HEK293 (cell line): ENCODE data around the gene TTLL7.

Source experiments
- CTCF ChIA-PET: fragments of 350-600 bp; formaldehyde crosslinking; extraction: SDS; loops from one replicate; lab custom pipeline; 2021; ENCODE audit warnings: antibody characterized with exemption; lab: Yijun Ruan, JAX
- POLR2A ChIA-PET: fragments of 300-600 bp; formaldehyde crosslinking; extraction: SDS; loops from one replicate; lab custom pipeline; 2020; ENCODE audit warnings: antibody characterized with exemption, inconsistent platforms; lab: Yijun Ruan, JAX
- H3K27ac ChIP-seq: fragments of 200-500 bp; sonication (Bioruptor generic); 2 replicates; pipeline ENCODE4 v1.5.1; 2014; ENCODE audit warnings: low read depth, low read length, control low read depth, inconsistent platforms; ENCODE audit errors: extremely low read depth
- H3K36me3 ChIP-seq, 2 experiments: fragments of 200-500 bp in 1 of 2; sonication (Bioruptor generic) in 1 of 2; 1 replicate in 1 of 2; 2 replicates in 1 of 2; pipeline ENCODE4 v1.5.1; 2014 to 2017; ENCODE audit warnings: inconsistent platforms in 2 of 2, low read length in 2 of 2; ENCODE audit not compliant: control insufficient read depth in 2 of 2, insufficient read depth in 1 of 2
- H3K4me1 ChIP-seq: fragments of 200-500 bp; sonication (Bioruptor generic); 2 replicates; pipeline ENCODE4 v1.5.1; 2014; ENCODE audit warnings: mild to moderate bottlenecking, low read length, inconsistent platforms; ENCODE audit not compliant: control insufficient read depth, insufficient read depth
- H3K4me3 ChIP-seq: 2 replicates; pipeline ENCODE4 v1.5.1; 2011; ENCODE audit warnings: low read depth, mild to moderate bottlenecking, control low read depth, low read length, moderate library complexity
- H3K9me3 ChIP-seq: fragments of 200-500 bp; sonication (Bioruptor generic); 2 replicates; pipeline ENCODE4 v1.5.1; 2014; ENCODE audit warnings: low read depth, low read length, inconsistent platforms; ENCODE audit not compliant: control insufficient read depth, insufficient read depth
- BCL11B ChIP-seq: fragments of 450-650 bp; formaldehyde crosslinking; IDR thresholded peaks from 2 replicates; pipeline ENCODE4 v1.5.1; 2016; ENCODE audit warnings: low read depth, missing biosample characterization, missing genetic modification characterization
- ELK4 ChIP-seq: IDR thresholded peaks from 2 replicates; pipeline ENCODE4 v1.6.1; 2011; ENCODE audit warnings: mild to moderate bottlenecking, low read depth, low read length, borderline replicate concordance
- GLI4 ChIP-seq: fragments of 450-650 bp; formaldehyde crosslinking; IDR thresholded peaks from 2 replicates; pipeline ENCODE4 v1.5.1; 2016; ENCODE audit warnings: missing biosample characterization, missing genetic modification characterization
- IKZF3 ChIP-seq: fragments of 450-650 bp; IDR thresholded peaks from 2 replicates; pipeline ENCODE4 v1.5.0; 2018; ENCODE audit warnings: missing biosample characterization, mild to moderate bottlenecking, missing genetic modification characterization, moderate library complexity
- KLF1 ChIP-seq: fragments of 450-650 bp; formaldehyde crosslinking; IDR thresholded peaks from 2 replicates; pipeline ENCODE4 v1.5.1; 2016; ENCODE audit warnings: missing biosample characterization, missing genetic modification characterization
- KLF10 ChIP-seq: fragments of 450-650 bp; IDR thresholded peaks from 2 replicates; pipeline ENCODE4 v1.5.1; 2018; ENCODE audit warnings: missing biosample characterization, mild to moderate bottlenecking, missing genetic modification characterization
- MYNN ChIP-seq: fragments of 450-650 bp; formaldehyde crosslinking; IDR thresholded peaks from 2 replicates; pipeline ENCODE4 v1.5.1; 2016; ENCODE audit warnings: missing biosample characterization, missing genetic modification characterization, borderline replicate concordance
- ZBTB17 ChIP-seq: fragments of 450-650 bp; formaldehyde crosslinking; IDR thresholded peaks from 2 replicates; pipeline ENCODE4 v1.5.1; 2016; ENCODE audit warnings: missing biosample characterization, missing genetic modification characterization
- ZIC2 ChIP-seq: fragments of 450-650 bp; formaldehyde crosslinking; IDR thresholded peaks from 2 replicates; pipeline ENCODE4 v1.5.1; 2016; ENCODE audit warnings: missing biosample characterization, missing genetic modification characterization
- ZNF146 ChIP-seq: fragments of 450-650 bp; formaldehyde crosslinking; IDR thresholded peaks from 2 replicates; pipeline ENCODE4 v1.5.1; 2016; ENCODE audit warnings: missing biosample characterization, missing genetic modification characterization
- ZNF184 ChIP-seq: fragments of 450-650 bp; IDR thresholded peaks from 2 replicates; pipeline ENCODE4 v1.5.1; 2018; ENCODE audit warnings: missing biosample characterization, mild to moderate bottlenecking, missing genetic modification characterization
- ZNF366 ChIP-seq: fragments of 450-650 bp; formaldehyde crosslinking; conservative IDR thresholded peaks from 2 replicates; pipeline ENCODE4 v1.5.1; 2016; ENCODE audit warnings: missing biosample characterization, missing genetic modification characterization
- ZNF416 ChIP-seq: fragments of 450-650 bp; formaldehyde crosslinking; IDR thresholded peaks from 2 replicates; pipeline ENCODE4 v1.5.1; 2016; ENCODE audit warnings: missing biosample characterization, missing genetic modification characterization
- ZNF423 ChIP-seq: fragments of 450-650 bp; formaldehyde crosslinking; IDR thresholded peaks from 2 replicates; pipeline ENCODE4 v1.5.1; 2016; ENCODE audit warnings: missing biosample characterization, missing genetic modification characterization
- ZNF449 ChIP-seq: fragments of 450-650 bp; formaldehyde crosslinking; IDR thresholded peaks from 2 replicates; pipeline ENCODE4 v1.5.1; 2017; ENCODE audit warnings: missing biosample characterization, mild to moderate bottlenecking, missing genetic modification characterization, moderate library complexity
- ZNF48 ChIP-seq: fragments of 450-650 bp; formaldehyde crosslinking; IDR thresholded peaks from 2 replicates; pipeline ENCODE4 v1.5.1; 2016; ENCODE audit warnings: missing biosample characterization, missing genetic modification characterization
- ZNF529 ChIP-seq: fragments of 450-650 bp; formaldehyde crosslinking; IDR thresholded peaks from 2 replicates; pipeline ENCODE4 v1.5.1; 2017; ENCODE audit warnings: missing genetic modification characterization, missing biosample characterization; ENCODE audit not compliant: insufficient replicate concordance
- ZNF580 ChIP-seq: fragments of 450-650 bp; formaldehyde crosslinking; IDR thresholded peaks from 2 replicates; pipeline ENCODE4 v1.5.1; 2016; ENCODE audit warnings: missing biosample characterization, missing genetic modification characterization

Gene TTLL7

GRCh38 chr1:84013708-84014107 is 14.8 kb upstream of the TTLL7 start:
- CTCF ChIA-PET: interaction anchor here (0.7 to 1.1 kb wide), 2 partner anchors 31 to 66 kb away, joined by 3 to 4 read pairs; no protein-coding TSS in a partner anchor
- Histone ChIP-seq H3K36me3 (no peaks in the 10 kb centered on the region), H3K4me1 (no peaks in the 10 kb centered on the region), H3K9me3 (no peaks in the 10 kb centered on the region), H3K27ac (no peak overlapping the region), H3K4me3 (no peak overlapping the region)
- TF ChIP-seq ZNF580 (peak; percentile 50; the same call in 1 of the 2 replicates), ZNF146 (tag by site-specific recombination) (peak; percentile 96), ZIC2 (tag by site-specific recombination) (no peak)
- POLR2A ChIA-PET: no interaction called here

GRCh38 chr1:84012018-84012417 is 13.1 kb upstream of the TTLL7 start:
- CTCF ChIA-PET: no interaction called here
- TF ChIP-seq KLF1 (tag by site-specific recombination): no peak
- no peak for TF ChIP-seq ZNF184 (tag by site-specific recombination)
- no peak for TF ChIP-seq MYNN (tag by site-specific recombination)
- TF ChIP-seq ZNF449: no peak
- no peak for TF ChIP-seq BCL11B (tag by site-specific recombination)
- TF ChIP-seq ELK4: no peak
- no peak for TF ChIP-seq ZNF416 (tag by site-specific recombination)
- TF ChIP-seq GLI4: no peak

GRCh38 chr1:84010136-84010535 is 11.2 kb upstream of the TTLL7 start:
- no peak overlapping the region for H3K4me3 ChIP-seq
- no peaks in the 10 kb centered on the region for H3K4me1 ChIP-seq
- ChIA-PET CTCF (no interaction called here), POLR2A (no interaction called here)
- TF ChIP-seq ZNF366 (tag by site-specific recombination): no peak
- no peak for TF ChIP-seq IKZF3 (tag by site-specific recombination)
- TF ChIP-seq ZNF529 (tag by site-specific recombination): no peak
- no peak for TF ChIP-seq ZBTB17
- TF ChIP-seq KLF10 (tag by site-specific recombination): no peak
- no peak for TF ChIP-seq ZNF48 (tag by site-specific recombination)
- TF ChIP-seq ZNF423 (tag by site-specific recombination): no peak
- no peak for TF ChIP-seq MYNN (tag by site-specific recombination)
- no peaks in the 10 kb centered on the region for H3K36me3 ChIP-seq
- no peak overlapping the region for H3K27ac ChIP-seq
- no peaks in the 10 kb centered on the region for H3K9me3 ChIP-seq

More at GRCh38 chr1:84012018-84012417, 13.1 kb upstream of the TTLL7 start:
- H3K36me3 ChIP-seq: no peaks in the 10 kb centered on the region
- no peaks in the 10 kb centered on the region for H3K9me3 ChIP-seq
- H3K4me1 ChIP-seq: no peaks in the 10 kb centered on the region
- H3K4me3 ChIP-seq: no peak overlapping the region
- POLR2A ChIA-PET: interaction anchor here (0.6 kb wide), 1 partner anchor 13 kb away, joined by 3 read pairs; no protein-coding TSS in a partner anchor
- H3K27ac ChIP-seq: no peak overlapping the region
